Bronchial epithelial cell (primary cell): ENCODE measurements around the gene PLSCR5. TPM values are rescaled to one million over a fixed set of nuclear protein-coding genes. Genes with fewer than 3 reads are reported as not detected.

Source experiments
- DNase-seq: peaks from one replicate; pipeline ENCODE4 v3.0.0-alpha.2; 2010; ENCODE audit warnings: low read depth
- FAIRE-seq: peaks from 2 replicates; lab custom pipeline; 2011; peaks lifted over from hg19 to GRCh38; lab: Jason Lieb, UNC
- H3K27me3 ChIP-seq: 2 replicates; pipeline ENCODE4 v1.5.1; 2011; ENCODE audit warnings: low read length; ENCODE audit not compliant: control insufficient read depth, insufficient read depth
- H3K36me3 ChIP-seq: 2 replicates; pipeline ENCODE4 v1.5.1; 2011; ENCODE audit warnings: low read length; ENCODE audit not compliant: control insufficient read depth, insufficient read depth
- H3K4me3 ChIP-seq: 2 replicates; pipeline ENCODE4 v1.5.1; 2011; ENCODE audit warnings: mild to moderate bottlenecking, low read depth, low read length, control low read depth
- CTCF ChIP-seq: IDR thresholded peaks from 2 replicates; pipeline ENCODE4 v1.5.1; 2011; ENCODE audit warnings: mild to moderate bottlenecking, moderate library complexity, low read length, control low read depth, inconsistent platforms; ENCODE audit not compliant: insufficient read depth, severe bottlenecking
- total RNA-seq: library from RNA; depleted of rRNA; stranded (reverse); fragments of >200 nt; gene quantifications from 2 replicates; pipeline ENCODE4 v1.2.1, GENCODE V29; 2014

Gene PLSCR5
- total RNA-seq, 1 donor from 2014 or later: not detected

GRCh38 chr3:146560678-146561077 is 44.5 kb downstream of the PLSCR5 start:
- FAIRE-seq: no peak
- TF ChIP-seq CTCF: no peak
- Histone ChIP-seq H3K36me3 (no peaks in the 10 kb centered on the region), H3K27me3 (no peaks in the 10 kb centered on the region), H3K4me3 (no peak overlapping the region)
- DNase-seq: no peak

DNA sequence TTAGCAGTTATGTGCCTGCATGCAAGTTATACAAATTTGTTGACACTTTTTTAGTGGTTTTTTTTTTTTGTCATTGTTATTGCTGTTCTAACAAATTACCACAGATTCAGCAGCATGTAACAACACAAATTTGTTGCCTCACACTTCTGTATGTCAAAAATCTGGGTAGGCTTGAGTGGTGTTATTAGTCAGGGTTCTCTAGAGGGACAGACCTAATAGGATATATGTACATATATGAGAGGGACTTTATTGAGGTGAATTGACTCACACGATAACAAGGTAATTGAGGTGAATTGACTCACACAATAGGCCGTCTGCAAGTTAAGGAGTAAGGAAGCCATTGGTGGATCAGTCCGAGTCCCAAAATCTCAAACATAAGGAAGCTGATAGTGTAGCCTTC is 45.8 kb downstream of the PLSCR5 start:
- DNase-seq (peak; percentile 62), FAIRE-seq (no peak)
- Histone ChIP-seq H3K4me3 (no peak overlapping the region), H3K36me3 (no peaks in the 10 kb centered on the region), H3K27me3 (no peaks in the 10 kb centered on the region)
- TF ChIP-seq CTCF: no peak

DNA sequence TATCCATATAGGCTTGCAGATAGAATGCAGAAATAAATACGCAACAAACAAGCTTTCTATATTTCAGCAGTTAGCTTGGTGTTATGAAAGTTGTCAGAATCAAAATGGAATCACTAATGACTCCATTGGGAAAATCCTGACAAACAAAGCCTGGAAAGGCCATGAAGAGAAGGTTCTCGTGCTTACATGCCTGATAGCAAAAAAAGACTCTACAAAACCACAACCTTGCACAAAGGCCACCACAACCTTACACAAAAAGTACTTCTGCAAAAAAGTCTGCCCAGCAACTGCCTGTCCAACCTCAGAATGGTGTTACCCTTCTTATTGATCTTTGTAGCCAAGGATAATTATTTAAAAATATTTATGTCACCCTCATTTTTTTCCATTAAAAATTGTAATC is 46.4 kb downstream of the PLSCR5 start:
- no peak for TF ChIP-seq CTCF
- H3K4me3 ChIP-seq: no peak overlapping the region
- no peaks in the 10 kb centered on the region for H3K36me3 ChIP-seq
- FAIRE-seq (no peak), DNase-seq (no peak)
- no peaks in the 10 kb centered on the region for H3K27me3 ChIP-seq

DNA sequence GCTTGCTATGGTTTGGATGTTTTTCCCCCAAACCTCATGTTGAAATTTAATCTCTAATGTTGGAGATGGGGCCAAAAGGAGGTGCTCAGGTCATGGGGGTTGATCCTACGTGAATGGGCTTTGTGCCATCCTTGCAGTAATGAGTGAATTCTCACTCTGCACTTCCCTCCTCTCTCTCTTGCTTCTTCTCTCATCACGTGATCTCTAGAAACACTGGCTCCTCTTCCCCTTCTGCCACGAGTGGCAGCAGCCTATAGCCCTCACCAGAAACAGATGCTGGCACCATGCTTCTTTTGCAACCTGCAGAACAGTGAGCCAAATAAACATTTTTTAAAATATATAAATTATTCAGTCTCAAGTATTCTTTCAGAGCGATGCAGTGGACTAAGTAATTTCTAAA is 47.4 kb downstream of the PLSCR5 start:
- H3K36me3 ChIP-seq: no peaks in the 10 kb centered on the region
- FAIRE-seq: no peak
- no peak overlapping the region for H3K4me3 ChIP-seq
- DNase-seq: no peak
- TF ChIP-seq CTCF: no peak
- no peaks in the 10 kb centered on the region for H3K27me3 ChIP-seq

DNA sequence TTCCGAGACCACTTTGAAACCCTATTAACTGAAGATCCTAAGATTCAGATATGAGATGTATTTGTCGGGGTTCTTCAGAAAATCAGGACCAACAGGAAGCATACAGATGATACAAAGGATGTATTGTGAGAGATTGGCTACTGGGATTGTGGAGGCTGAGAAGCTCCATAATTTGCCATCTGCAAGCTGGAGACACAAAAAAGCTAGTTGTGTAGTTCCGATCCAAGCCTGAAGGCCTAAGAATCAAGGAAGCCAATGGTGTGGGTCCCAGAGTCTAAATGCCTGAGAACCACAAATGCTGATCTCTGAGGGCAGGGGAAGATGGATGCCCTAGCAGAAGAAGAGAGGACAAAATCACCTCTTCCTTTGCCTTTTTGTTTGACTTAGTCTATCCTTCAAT is 49.8 kb downstream of the PLSCR5 start:
- Histone ChIP-seq H3K27me3 (no peaks in the 10 kb centered on the region), H3K4me3 (no peak overlapping the region), H3K36me3 (no peaks in the 10 kb centered on the region)
- DNase-seq: no peak
- TF ChIP-seq CTCF: no peak
- FAIRE-seq: no peak

DNA sequence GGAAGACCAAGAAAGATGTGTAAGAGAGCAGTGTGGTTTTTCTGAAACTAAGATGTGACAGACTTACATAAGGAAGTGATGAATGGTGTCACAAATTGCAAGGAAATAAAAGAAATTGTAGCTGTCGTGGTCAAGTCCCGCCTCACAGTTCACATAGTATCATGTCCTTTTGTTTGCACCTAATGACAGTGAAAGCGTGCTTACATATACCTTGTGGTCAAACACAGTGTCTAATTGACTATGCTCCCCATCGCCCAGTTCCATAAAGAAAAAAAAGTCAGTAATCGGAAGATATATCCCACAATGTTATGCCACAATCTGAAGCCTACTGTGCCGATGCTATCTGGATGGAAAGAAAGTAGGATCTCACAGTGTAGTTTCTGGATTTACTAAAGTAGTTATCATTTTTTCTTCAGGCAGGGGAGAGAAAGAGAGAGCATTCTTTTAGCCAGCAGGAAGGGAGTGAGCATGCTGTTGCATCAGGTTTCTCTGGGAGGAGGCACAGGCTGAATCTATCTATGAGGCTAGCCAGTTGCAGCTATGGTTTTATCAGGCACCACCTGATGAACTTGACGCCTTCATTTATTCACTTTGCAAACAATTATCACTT is 50.9 kb downstream of the PLSCR5 start:
- no peak for TF ChIP-seq CTCF
- DNase-seq: no peak
- FAIRE-seq: peak; percentile 60
- Histone ChIP-seq H3K27me3 (no peaks in the 10 kb centered on the region), H3K4me3 (no peak overlapping the region), H3K36me3 (no peaks in the 10 kb centered on the region)
